Fibroblast of lung (primary cell): Measurements from ENCODE around the gene SOCS4. TPM values are rescaled to one million over a fixed set of nuclear protein-coding genes. Genes with fewer than 3 reads are reported as not detected.

ENCODE experiments used
- DNase-seq, 2 donors: peaks; one replicate each; pipeline versions ENCODE4 v3.0.0 to v3.0.0-alpha.2; 2010; ENCODE audit warnings: low read depth in 2 of 2
- H2AFZ ChIP-seq: 2 replicates; pipeline ENCODE4 v1.5.1; 2012; ENCODE audit warnings: low read length, control low read depth, inconsistent platforms
- H3K27ac ChIP-seq: 2 replicates; pipeline ENCODE4 v1.5.1; 2011; ENCODE audit warnings: low read length, control low read depth; ENCODE audit not compliant: insufficient read depth
- H3K27me3 ChIP-seq: 2 replicates; pipeline ENCODE4 v1.5.1; 2011; ENCODE audit warnings: mild to moderate bottlenecking, low read length; ENCODE audit not compliant: control insufficient read depth, insufficient read depth
- H3K36me3 ChIP-seq: 2 replicates; pipeline ENCODE4 v1.5.1; 2011; ENCODE audit warnings: low read length; ENCODE audit not compliant: control insufficient read depth, insufficient read depth
- H3K4me1 ChIP-seq: 2 replicates; pipeline ENCODE4 v1.5.1; 2011; ENCODE audit warnings: low read length; ENCODE audit not compliant: control insufficient read depth, insufficient read depth; ENCODE audit errors: extremely low read depth
- H3K4me2 ChIP-seq: 2 replicates; pipeline ENCODE4 v1.5.1; 2011; ENCODE audit warnings: low read length, control low read depth; ENCODE audit not compliant: insufficient read depth; ENCODE audit errors: extremely low read depth
- H3K4me3 ChIP-seq, 4 experiments: fragments of 200-600 bp in 1 of 4; sonication (generic) in 1 of 4; replicated peaks in 1 of 4; 2 replicates each; pipeline ENCODE4 v1.5.1; 2011 to 2016; ENCODE audit warnings: low read length in 4 of 4, low read depth in 3 of 4, mild to moderate bottlenecking in 3 of 4, control low read depth in 2 of 4, inconsistent platforms in 1 of 4, mixed read lengths in 1 of 4; ENCODE audit not compliant: insufficient read depth in 1 of 4; ENCODE audit errors: control extremely low read depth in 1 of 4
- H3K79me2 ChIP-seq: 2 replicates; pipeline ENCODE4 v1.5.1; 2012; ENCODE audit warnings: mild to moderate bottlenecking, low read length, inconsistent platforms; ENCODE audit not compliant: control insufficient read depth, insufficient read depth
- H3K9ac ChIP-seq: 2 replicates; pipeline ENCODE4 v1.5.1; 2011; ENCODE audit warnings: mild to moderate bottlenecking, low read length, control low read depth; ENCODE audit not compliant: insufficient read depth
- H3K9me3 ChIP-seq: 2 replicates; pipeline ENCODE4 v1.5.1; 2012; ENCODE audit warnings: low read depth, low read length; ENCODE audit not compliant: control insufficient read depth, insufficient read depth
- H4K20me1 ChIP-seq: 2 replicates; pipeline ENCODE4 v1.5.1; 2011; ENCODE audit warnings: low read length; ENCODE audit not compliant: control insufficient read depth, insufficient read depth; ENCODE audit errors: extremely low read depth
- EZH2 ChIP-seq: IDR thresholded peaks from 2 replicates; pipeline ENCODE4 v1.5.1; 2012; ENCODE audit warnings: low read length, control low read depth, mild to moderate bottlenecking; ENCODE audit errors: missing control alignments
- polyA plus RNA-seq, 2 donors: library from polyadenylated mRNA; depleted of rRNA in 1 of 2; stranded (reverse) in 1 of 2; unstranded in 1 of 2; fragments of >200 nt; gene quantifications; 2 replicates each; pipeline ENCODE4 v1.2.1, GENCODE V29; 2011 to 2012; ENCODE audit warnings: missing spikeins in 1 of 2
- total RNA-seq: library from RNA; depleted of rRNA; stranded (reverse); fragments of >200 nt; gene quantifications from 2 replicates; pipeline ENCODE4 v1.2.1, GENCODE V29; 2014
- TF ChIP-seq, protein P1 (sequence below), 2 donors: IDR thresholded peaks in 1 of 2; conservative IDR thresholded peaks in 1 of 2; 1 replicate in 1 of 2; 2 replicates in 1 of 2; pipeline ENCODE4 v1.5.1; 2011 to 2012; ENCODE audit warnings: low read length in 2 of 2, control low read depth in 1 of 2, inconsistent platforms in 1 of 2, low read depth in 1 of 2, mild to moderate bottlenecking in 1 of 2

SOCS4 gene
- total and polyA plus RNA-seq, 2 donors (not counting 1 experiment from before 2014, with no cell fraction given) = 11.5 to 19.2 TPM

DNA sequence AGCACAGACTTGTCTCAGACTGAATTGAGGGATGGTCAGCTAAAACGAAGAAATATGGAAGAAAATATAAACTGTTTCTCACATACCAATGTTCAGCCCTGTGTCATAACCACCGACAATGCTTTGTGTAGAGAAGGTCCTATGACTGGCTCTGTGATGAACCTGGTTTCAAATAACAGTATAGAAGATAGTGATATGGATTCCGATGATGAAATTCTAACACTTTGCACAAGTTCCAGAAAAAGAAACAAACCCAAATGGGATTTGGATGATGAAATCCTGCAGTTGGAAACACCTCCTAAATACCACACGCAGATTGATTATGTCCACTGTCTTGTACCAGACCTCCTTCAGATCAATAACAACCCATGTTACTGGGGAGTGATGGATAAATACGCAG, 16.5 kb downstream of the SOCS4 start:
- DNase-seq = peak in 1 of 2 donors; percentile 39
- H3K9me3 ChIP-seq = no peaks in the 10 kb centered on the region
- TF ChIP-seq, protein P1, sequence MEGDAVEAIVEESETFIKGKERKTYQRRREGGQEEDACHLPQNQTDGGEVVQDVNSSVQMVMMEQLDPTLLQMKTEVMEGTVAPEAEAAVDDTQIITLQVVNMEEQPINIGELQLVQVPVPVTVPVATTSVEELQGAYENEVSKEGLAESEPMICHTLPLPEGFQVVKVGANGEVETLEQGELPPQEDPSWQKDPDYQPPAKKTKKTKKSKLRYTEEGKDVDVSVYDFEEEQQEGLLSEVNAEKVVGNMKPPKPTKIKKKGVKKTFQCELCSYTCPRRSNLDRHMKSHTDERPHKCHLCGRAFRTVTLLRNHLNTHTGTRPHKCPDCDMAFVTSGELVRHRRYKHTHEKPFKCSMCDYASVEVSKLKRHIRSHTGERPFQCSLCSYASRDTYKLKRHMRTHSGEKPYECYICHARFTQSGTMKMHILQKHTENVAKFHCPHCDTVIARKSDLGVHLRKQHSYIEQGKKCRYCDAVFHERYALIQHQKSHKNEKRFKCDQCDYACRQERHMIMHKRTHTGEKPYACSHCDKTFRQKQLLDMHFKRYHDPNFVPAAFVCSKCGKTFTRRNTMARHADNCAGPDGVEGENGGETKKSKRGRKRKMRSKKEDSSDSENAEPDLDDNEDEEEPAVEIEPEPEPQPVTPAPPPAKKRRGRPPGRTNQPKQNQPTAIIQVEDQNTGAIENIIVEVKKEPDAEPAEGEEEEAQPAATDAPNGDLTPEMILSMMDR (conservative IDR thresholded peaks at IDR 0.05 in 1 of 2, IDR thresholded peaks at IDR 0.05 in 1 of 2; ENCODE audit: low read depth in 1 of 2, low read length in 2 of 2) = no peak
- no peak for TF ChIP-seq EZH2
- H4K20me1 ChIP-seq = no peaks in the 10 kb centered on the region
- H3K9ac ChIP-seq = no peak overlapping the region
- peaks cover 5% of the 10 kb centered on the region for H3K79me2 ChIP-seq
- H3K36me3 ChIP-seq = peaks cover 5% of the 10 kb centered on the region
- H2AFZ ChIP-seq = no peak overlapping the region
- H3K27ac ChIP-seq = no peak overlapping the region
- no peaks in the 10 kb centered on the region for H3K27me3 ChIP-seq
- H3K4me2 ChIP-seq = no peak overlapping the region
- H3K4me1 ChIP-seq = no peaks in the 10 kb centered on the region
- no peak overlapping the region for H3K4me3 ChIP-seq

DNA sequence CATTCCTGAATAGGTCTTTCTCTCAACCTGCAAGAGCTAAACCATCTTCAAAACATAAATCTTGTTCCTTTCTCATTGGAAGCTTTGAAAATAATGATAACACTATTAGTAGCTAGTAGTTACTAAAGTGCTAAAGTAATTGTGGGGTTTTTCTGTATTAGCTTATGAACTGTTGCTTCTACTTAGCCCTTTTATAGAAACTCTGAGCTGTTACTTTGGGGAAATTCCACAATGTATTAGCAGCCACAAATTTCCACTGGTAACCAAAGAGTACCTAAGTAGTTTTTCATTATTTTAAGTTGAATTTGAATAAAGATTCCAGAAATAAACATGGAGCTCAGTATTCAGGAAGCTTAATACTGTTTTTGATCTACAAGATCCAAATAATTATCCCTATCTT, 18.1 kb downstream of the SOCS4 start:
- peaks cover 5% of the 10 kb centered on the region for H3K79me2 ChIP-seq
- H3K4me3 ChIP-seq = no peak overlapping the region
- DNase-seq = no peak
- peaks cover 5% of the 10 kb centered on the region for H3K36me3 ChIP-seq
- no peaks in the 10 kb centered on the region for H3K9me3 ChIP-seq
- no peak overlapping the region for H3K4me2 ChIP-seq
- H3K4me1 ChIP-seq = no peaks in the 10 kb centered on the region
- no peaks in the 10 kb centered on the region for H4K20me1 ChIP-seq
- no peaks in the 10 kb centered on the region for H3K27me3 ChIP-seq
- H2AFZ ChIP-seq = no peak overlapping the region
- TF ChIP-seq EZH2 = no peak
- TF ChIP-seq, protein P1 (conservative IDR thresholded peaks at IDR 0.05 in 1 of 2, IDR thresholded peaks at IDR 0.05 in 1 of 2; ENCODE audit: low read depth in 1 of 2, low read length in 2 of 2) = no peak
- no peak overlapping the region for H3K9ac ChIP-seq
- no peak overlapping the region for H3K27ac ChIP-seq

DNA sequence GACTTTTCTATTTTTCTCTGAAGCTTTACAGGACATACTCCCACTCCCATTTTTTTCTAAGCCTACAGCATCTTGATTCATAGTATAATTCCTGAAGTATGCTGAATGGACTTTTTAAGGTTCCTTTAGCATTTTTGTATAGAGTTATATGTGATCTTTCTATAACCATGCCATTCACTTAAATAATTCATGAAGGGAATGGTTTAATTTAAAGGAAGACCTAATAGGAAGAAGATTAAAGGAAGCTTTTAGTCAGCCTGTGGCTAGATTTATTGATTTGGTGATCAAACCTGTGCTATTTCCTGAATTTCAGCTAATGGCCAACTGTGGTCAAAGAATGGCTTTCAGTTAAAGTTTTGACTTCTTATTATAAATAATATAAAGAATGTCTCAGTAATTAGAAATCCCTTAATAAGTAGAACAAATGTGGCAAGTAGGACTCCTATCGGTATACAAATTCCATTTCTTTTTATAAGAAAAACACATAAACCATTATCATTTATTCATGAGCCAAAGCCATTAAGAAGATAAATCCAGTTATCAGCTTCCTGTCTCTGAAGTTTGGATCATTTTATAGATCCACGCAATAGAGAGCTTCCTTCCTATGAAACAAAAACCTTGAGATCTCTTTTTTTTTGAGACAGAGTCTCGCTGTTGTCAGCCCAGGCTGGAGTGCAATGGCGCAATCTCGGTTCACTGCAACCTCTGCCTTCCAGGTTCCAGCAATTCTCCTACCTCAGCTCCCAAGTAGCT, 20.4 kb downstream of the SOCS4 start:
- no peak overlapping the region for H3K9ac ChIP-seq
- H3K9me3 ChIP-seq = no peaks in the 10 kb centered on the region
- no peak for TF ChIP-seq EZH2
- TF ChIP-seq, protein P1 (conservative IDR thresholded peaks at IDR 0.05 in 1 of 2, IDR thresholded peaks at IDR 0.05 in 1 of 2; ENCODE audit: low read depth in 1 of 2, low read length in 2 of 2) = no peak
- no peak overlapping the region for H2AFZ ChIP-seq
- peaks cover 4% of the 10 kb centered on the region for H3K4me1 ChIP-seq
- no peak overlapping the region for H3K4me2 ChIP-seq
- H3K27me3 ChIP-seq = no peaks in the 10 kb centered on the region
- no peak for DNase-seq
- H3K4me3 ChIP-seq = no peak overlapping the region
- H3K36me3 ChIP-seq = peaks cover 5% of the 10 kb centered on the region
- no peak overlapping the region for H3K27ac ChIP-seq
- no peaks in the 10 kb centered on the region for H4K20me1 ChIP-seq
- peaks cover 8% of the 10 kb centered on the region for H3K79me2 ChIP-seq
